Measurements from ENCODE around the gene PTK7.
"Not testable (repeated sequence)": the region's sequence is repeated elsewhere in the genome, so short reads cannot be mapped to it uniquely, and the experiment has no call there.

Gene PTK7

GRCh38 chr6:43077333-43077809 lies 1.3 kb downstream of the PTK7 start:
- DNase-seq (ENCODE audit: low read depth), result no peak
- no peak overlapping the region for H3K4me3 ChIP-seq (ENCODE audit: low read depth, low read length)
- TF ChIP-seq POLR2A (IDR thresholded peaks at IDR 0.05; ENCODE audit: extremely low read depth, insufficient read length) (no peak), MAX (IDR thresholded peaks at IDR 0.05; ENCODE audit: low read depth, low read length) (no peak), MYC (IDR thresholded peaks at IDR 0.05; ENCODE audit: low read depth, low read length) (no peak), CTCF (IDR thresholded peaks at IDR 0.05; ENCODE audit: low read depth, low read length) (no peak)

- TF ChIP-seq POLR2A (IDR thresholded peaks at IDR 0.05; ENCODE audit: extremely low read depth, insufficient read length) (no peak), MYC (IDR thresholded peaks at IDR 0.05; ENCODE audit: low read depth, low read length) (no peak), MAX (IDR thresholded peaks at IDR 0.05; ENCODE audit: low read depth, low read length) (no peak), CTCF (IDR thresholded peaks at IDR 0.05; ENCODE audit: low read depth, low read length) (no peak)
- H3K4me3 ChIP-seq (ENCODE audit: low read depth, low read length), result no peak overlapping the region
- DNase-seq (ENCODE audit: low read depth), result no peak
Observed at GRCh38 chr6:43077981-43078511, 1.9 kb downstream of the PTK7 start.

GRCh38 chr6:43078691-43079090 lies 2.6 kb downstream of the PTK7 start:
- H3K4me3 ChIP-seq (ENCODE audit: low read depth, low read length), result no peak overlapping the region
- no peak for TF ChIP-seq MYC (IDR thresholded peaks at IDR 0.05; ENCODE audit: low read depth, low read length)
- no peak for TF ChIP-seq MAX (IDR thresholded peaks at IDR 0.05; ENCODE audit: low read depth, low read length)
- no peak for TF ChIP-seq POLR2A (IDR thresholded peaks at IDR 0.05; ENCODE audit: extremely low read depth, insufficient read length)
- TF ChIP-seq CTCF (IDR thresholded peaks at IDR 0.05; ENCODE audit: low read depth, low read length), result no peak

GRCh38 chr6:43081043-43081442 lies 4.9 kb downstream of the PTK7 start:
- TF ChIP-seq POLR2A (IDR thresholded peaks at IDR 0.05; ENCODE audit: extremely low read depth, insufficient read length) (no peak), CTCF (IDR thresholded peaks at IDR 0.05; ENCODE audit: low read depth, low read length) (no peak), MAX (IDR thresholded peaks at IDR 0.05; ENCODE audit: low read depth, low read length) (no peak), MYC (IDR thresholded peaks at IDR 0.05; ENCODE audit: low read depth, low read length) (no peak)
- no peak for DNase-seq (ENCODE audit: low read depth)
- no peak overlapping the region for H3K4me3 ChIP-seq (ENCODE audit: low read depth, low read length)

More at GRCh38 chr6:43078691-43079090, 2.6 kb downstream of the PTK7 start:
- no peak for DNase-seq (ENCODE audit: low read depth)

- H3K4me3 ChIP-seq (ENCODE audit: low read depth, low read length); DNase-seq (ENCODE audit: low read depth): not testable (repeated sequence)
Observed at GRCh38 chr6:43081922-43082321, 5.8 kb downstream of the PTK7 start.

- no peak overlapping the region for H3K4me3 ChIP-seq (ENCODE audit: low read depth, low read length)
- no peak for DNase-seq (ENCODE audit: low read depth)
Observed at GRCh38 chr6:43082806-43083655, 6.9 kb downstream of the PTK7 start.

More at GRCh38 chr6:43082806-43083655, 6.9 kb downstream of the PTK7 start:
- TF ChIP-seq POLR2A (IDR thresholded peaks at IDR 0.05; ENCODE audit: extremely low read depth, insufficient read length) (no peak), MYC (IDR thresholded peaks at IDR 0.05; ENCODE audit: low read depth, low read length) (no peak), CTCF (IDR thresholded peaks at IDR 0.05; ENCODE audit: low read depth, low read length) (no peak), MAX (IDR thresholded peaks at IDR 0.05; ENCODE audit: low read depth, low read length) (no peak)

All from NB4 (cell line).